Heart left ventricle (tissue), 13 donors: ENCODE measurements around the gene USP2.

ENCODE experiments used
- POLR2A ChIP-seq, 2 donors: fragments of 450-650 bp; IDR thresholded peaks; one replicate each; pipeline ENCODE4 v1.6.1; 2017; ENCODE audit warnings: antibody characterized with exemption in 2 of 2, mild to moderate bottlenecking in 2 of 2, moderate library complexity in 2 of 2
- TF ChIP-seq, protein P1 (sequence below), 12 donors: fragments of 200-600 bp; sonication (generic) in 4 of 12; IDR thresholded peaks; one replicate each; pipeline versions ENCODE4 v1.5.0 to v1.8.0; 2018 to 2022; ENCODE audit warnings: antibody characterized with exemption in 12 of 12, mild to moderate bottlenecking in 5 of 12
- donor health status: ischemic (EF 13 %, LVEDD 7.1; RV severe dilation, severe dysfunction).
- donor health status: DM: no; HTN: yes; CAD: no.
- donor health status: DM: no; HTN: no; CAD: no.
- donor health status: ischemic (EF 25% LVEDD 6.9; RV normal size, moderate dysfunction).
- donor health status: ischemic (EF 25% LVEDD 5.7; RV mildly dilated, moderate dysfunction).
- donor health status: ischemic (EF 35%, LVEDD 5.7; RV mildly dilated, moderate dysfunction).
- donor health status: nonischemic (EF 11% LVEDD 7.7; RV severe dilation, severe dysfunction).
- donor health status: DM: yes; HTN: yes; CAD: no.
- donor health status: PGD.
- donor health status: ischemic (EF 29% LVEDD 5.4; RV normal size, mild dysfunction).
- donor health status: nonischemic (EF 23%, LVEDD 6.1; RV moderate dilation, normal function).

DNA sequence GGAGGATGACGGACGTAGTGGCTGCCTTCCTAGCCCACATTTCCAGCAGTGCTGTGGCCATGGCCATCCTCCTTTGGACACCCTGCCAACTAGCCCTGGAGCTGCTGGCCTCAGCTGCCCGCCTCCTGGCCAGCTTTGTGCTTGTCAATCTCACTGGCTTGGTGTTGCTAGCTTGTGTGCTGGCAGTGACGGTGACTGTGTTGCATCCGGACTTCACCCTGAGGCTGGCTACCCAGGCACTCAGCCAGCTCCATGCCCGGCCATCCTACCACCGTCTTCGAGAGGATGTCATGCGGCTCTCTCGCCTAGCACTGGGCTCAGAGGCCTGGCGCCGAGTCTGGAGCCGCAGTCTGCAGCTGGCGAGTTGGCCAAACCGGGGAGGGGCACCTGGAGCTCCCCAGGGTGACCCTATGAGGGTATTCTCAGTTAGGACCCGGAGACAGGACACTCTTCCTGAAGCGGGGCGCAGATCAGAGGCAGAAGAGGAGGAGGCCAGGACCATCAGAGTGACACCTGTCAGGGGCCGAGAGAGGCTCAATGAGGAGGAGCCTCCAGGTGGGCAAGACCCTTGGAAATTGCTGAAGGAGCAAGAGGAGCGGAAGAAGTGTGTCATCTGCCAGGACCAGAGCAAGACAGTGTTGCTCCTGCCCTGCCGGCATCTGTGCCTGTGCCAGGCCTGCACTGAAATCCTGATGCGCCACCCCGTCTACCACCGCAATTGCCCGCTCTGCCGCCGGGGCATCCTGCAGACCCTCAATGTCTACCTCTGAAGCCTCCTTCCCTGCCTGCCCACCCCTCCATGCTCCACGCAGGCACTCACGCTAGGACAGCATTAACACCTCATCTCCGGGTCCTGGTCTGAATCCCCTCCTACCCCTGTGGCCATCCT is 45.6 kb downstream of the USP2 start:
- TF ChIP-seq, protein P1, sequence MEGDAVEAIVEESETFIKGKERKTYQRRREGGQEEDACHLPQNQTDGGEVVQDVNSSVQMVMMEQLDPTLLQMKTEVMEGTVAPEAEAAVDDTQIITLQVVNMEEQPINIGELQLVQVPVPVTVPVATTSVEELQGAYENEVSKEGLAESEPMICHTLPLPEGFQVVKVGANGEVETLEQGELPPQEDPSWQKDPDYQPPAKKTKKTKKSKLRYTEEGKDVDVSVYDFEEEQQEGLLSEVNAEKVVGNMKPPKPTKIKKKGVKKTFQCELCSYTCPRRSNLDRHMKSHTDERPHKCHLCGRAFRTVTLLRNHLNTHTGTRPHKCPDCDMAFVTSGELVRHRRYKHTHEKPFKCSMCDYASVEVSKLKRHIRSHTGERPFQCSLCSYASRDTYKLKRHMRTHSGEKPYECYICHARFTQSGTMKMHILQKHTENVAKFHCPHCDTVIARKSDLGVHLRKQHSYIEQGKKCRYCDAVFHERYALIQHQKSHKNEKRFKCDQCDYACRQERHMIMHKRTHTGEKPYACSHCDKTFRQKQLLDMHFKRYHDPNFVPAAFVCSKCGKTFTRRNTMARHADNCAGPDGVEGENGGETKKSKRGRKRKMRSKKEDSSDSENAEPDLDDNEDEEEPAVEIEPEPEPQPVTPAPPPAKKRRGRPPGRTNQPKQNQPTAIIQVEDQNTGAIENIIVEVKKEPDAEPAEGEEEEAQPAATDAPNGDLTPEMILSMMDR (IDR thresholded peaks at IDR 0.05) = no peak
- no peak for TF ChIP-seq POLR2A (IDR thresholded peaks at IDR 0.05)
